WI38 (cell line): Measurements from ENCODE around the gene FAM168B.
"Not testable (repeated sequence)": the region's sequence is repeated elsewhere in the genome, so short reads cannot be mapped to it uniquely, and the experiment has no call there.

Experiments
- H3K4me3 ChIP-seq: 2 replicates; pipeline ENCODE4 v1.5.1; 2011; ENCODE audit warnings: low read depth, mild to moderate bottlenecking, control low read depth, low read length
- TF ChIP-seq, protein P1 (sequence below): IDR thresholded peaks from 2 replicates; pipeline ENCODE4 v1.5.1; 2012; ENCODE audit warnings: low read depth, mild to moderate bottlenecking, control low read depth, low read length

Gene FAM168B

DNA sequence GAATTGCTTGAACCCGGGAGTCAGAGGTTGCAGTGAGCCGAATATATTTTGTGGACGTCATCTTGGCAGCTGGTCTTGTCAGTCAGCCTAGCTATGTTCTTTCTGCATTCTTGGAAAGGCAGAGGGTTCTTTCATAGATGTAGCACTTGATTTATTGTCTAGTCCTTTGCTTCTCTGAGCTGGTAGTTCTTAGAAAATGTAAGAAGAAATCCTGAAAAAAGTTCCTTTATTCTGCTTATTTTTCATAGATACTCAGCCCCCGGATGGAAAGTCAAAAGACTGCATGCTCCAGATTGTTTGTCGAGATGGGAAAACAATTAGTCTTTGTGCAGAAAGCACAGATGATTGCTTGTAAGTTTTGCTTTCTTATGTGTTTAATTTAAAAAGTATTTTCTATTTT lies 33.2 kb upstream of the FAM168B start:
- TF ChIP-seq, protein P1, sequence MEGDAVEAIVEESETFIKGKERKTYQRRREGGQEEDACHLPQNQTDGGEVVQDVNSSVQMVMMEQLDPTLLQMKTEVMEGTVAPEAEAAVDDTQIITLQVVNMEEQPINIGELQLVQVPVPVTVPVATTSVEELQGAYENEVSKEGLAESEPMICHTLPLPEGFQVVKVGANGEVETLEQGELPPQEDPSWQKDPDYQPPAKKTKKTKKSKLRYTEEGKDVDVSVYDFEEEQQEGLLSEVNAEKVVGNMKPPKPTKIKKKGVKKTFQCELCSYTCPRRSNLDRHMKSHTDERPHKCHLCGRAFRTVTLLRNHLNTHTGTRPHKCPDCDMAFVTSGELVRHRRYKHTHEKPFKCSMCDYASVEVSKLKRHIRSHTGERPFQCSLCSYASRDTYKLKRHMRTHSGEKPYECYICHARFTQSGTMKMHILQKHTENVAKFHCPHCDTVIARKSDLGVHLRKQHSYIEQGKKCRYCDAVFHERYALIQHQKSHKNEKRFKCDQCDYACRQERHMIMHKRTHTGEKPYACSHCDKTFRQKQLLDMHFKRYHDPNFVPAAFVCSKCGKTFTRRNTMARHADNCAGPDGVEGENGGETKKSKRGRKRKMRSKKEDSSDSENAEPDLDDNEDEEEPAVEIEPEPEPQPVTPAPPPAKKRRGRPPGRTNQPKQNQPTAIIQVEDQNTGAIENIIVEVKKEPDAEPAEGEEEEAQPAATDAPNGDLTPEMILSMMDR, result no peak
- H3K4me3 ChIP-seq, result no peak overlapping the region

DNA sequence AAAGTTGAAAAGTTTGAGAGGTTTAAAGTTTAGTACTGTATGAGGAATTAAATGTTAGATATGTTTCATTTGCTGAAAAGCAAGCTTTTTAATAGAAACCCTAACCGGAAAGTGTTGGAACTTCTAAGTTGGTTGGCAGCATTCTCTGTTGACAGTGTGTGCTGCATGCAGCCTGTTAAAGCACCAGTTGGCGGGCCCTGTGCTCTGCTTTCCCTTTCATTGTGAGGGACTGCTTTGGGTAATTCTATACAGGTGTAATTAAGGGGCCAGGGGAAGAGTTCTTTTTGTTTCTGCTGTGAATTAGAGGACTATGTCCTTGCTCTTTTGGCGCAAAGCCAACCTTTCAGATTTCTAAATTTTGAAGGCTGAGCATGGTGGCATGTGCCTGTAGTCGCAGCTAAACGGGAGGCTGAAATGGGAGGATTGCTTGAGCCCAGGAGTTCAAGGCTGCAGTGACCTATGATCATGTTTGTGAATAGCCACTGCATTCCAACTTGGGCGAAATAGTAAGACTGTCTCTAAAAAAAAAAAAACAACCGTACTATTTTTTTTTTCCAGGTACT lies 32.0 kb upstream of the FAM168B start:
- TF ChIP-seq, protein P1, result no peak

DNA sequence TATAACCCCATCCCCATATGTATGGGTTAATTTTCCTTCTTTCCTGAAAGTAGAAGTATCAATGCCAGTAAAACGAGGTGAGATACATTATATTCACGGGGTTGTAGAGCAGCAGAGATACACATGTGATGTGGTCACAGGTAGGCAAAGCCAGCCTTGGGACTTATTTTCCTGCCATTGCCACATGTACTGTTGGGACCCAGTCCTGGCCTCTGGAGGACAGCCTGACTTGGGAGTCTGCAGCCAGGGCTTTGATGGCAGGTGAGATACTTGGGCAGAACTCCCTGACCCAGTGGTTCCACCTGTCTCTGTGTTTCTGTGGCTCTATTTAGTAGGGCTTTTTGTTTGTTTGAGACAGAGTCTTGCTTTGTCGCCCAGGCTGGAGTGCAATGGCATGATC lies 29.9 kb upstream of the FAM168B start:
- TF ChIP-seq, protein P1, result no peak
- no peak overlapping the region for H3K4me3 ChIP-seq

More for the DNA sequence above, 32.0 kb upstream of the FAM168B start:
- H3K4me3 ChIP-seq, result no peak overlapping the region

DNA sequence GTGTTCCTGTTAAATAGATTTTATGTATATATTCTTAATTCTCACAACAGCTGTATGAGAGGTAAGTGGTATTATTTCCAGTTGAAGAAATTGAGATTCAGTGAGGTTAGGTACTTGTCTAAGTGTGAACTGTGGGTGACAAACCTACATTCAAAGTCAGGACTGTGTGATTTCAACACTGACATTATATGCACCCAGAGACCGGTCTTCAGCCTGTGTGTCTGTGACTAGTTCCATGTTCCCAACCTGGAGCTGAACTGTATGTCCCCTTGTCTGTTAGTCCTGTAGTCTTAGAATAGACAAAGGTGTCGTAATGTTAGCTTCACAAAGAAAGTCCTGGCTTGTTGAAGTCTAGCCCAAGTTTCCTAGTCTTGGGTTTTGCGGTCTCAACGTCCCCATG lies 29.2 kb upstream of the FAM168B start:
- H3K4me3 ChIP-seq, result no peak overlapping the region
- TF ChIP-seq, protein P1, result no peak

DNA sequence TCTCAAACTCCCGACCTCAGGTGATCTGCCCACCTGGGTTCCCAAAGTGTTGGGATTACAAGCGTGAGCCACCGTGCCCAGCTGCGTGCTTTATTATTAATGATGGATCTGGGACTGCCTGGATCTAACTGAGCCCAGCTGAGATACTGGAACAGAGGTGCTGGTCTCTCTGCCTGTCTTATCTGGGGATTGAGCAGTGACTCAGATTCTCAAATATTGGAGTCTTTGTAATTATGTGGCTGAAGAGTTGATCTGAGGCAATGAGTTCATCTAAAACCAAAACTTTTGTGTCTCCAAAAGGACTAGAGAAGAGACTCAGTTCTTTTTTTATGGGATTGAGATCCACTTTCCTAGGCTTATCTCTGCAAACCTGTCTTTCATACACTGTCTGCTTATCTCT lies 28.2 kb upstream of the FAM168B start:
- no peak overlapping the region for H3K4me3 ChIP-seq
- TF ChIP-seq, protein P1, result no peak

DNA sequence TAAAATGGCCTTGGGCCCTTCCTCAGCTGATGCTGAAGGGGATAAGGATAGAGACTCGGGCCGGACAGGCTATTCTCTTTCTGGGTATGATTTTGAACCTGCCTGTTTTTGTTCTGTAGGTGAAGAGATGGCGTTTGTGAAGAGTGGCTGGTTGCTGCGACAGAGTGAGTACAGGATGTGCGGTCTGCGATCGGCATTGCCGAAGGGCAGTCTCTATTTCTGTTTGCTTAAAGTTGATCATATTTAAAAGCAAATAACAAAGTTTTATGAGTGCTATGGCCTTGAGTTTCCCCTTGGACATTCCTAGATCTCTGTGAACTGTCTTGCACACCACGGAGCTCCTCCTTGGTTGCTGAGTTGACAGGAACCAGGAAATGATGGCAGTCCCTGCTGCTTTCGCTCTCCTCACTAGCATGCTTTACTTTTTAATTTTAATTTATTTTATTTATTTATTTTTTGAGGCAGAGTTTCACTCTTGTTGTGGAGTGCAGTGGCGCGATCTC lies 27.6 kb upstream of the FAM168B start:
- TF ChIP-seq, protein P1, result no peak
- H3K4me3 ChIP-seq, result no peak overlapping the region

DNA sequence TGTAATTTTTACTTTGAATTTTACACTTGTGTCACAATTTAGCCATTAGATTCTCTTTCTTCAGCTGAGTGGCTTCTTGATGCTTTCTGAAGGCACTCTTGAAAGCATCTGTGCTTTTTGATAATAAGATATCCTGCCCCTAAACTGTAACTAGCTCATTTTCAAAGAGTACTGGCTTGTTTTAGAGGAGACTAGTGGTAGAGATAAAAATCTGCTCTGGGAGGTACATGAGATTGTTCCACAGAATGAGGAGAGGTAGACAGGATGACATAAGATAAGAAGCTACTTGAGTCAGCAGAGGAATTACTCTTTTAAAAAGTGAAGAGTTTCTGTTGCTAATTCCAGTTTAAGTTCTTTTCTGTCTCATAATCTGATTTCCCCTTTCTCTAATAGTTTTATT lies 22.5 kb upstream of the FAM168B start:
- no peak overlapping the region for H3K4me3 ChIP-seq
- TF ChIP-seq, protein P1, result no peak

DNA sequence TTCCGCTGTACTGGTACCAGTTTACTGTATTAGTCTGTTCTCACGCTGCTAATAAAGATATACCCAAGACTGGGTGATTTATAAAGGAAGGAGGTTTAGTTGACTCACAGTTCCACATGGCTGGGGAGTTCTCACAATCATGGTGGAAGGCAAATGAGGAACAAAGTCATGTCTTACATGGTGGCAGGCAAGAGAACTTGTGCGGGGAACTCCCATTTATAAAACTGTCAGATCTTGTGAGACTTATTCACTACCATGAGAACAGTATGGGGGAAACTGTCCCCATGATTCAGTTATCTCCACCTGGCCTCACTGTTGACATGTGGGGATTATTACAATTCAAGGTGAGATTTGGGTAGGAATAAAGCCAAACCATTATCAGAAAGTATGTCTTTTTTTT lies 21.7 kb upstream of the FAM168B start:
- H3K4me3 ChIP-seq, result not testable (repeated sequence)
